HepG2 (cell line): ENCODE results near the gene CLTCL1. TPM values are rescaled to one million over a fixed set of nuclear protein-coding genes. Genes with fewer than 3 reads are reported as not detected.
A peak's percentile ranks its signal among the peaks of the same experiment; 100 is the strongest.

ENCODE experiments used
- ATAC-seq: fragments of 200-7000 bp; cut with Tn5 transposase; 3 replicates; pipeline ENCODE4 v1.9.1; 2020; ENCODE audit warnings: mild to moderate bottlenecking, moderate library complexity
- BruUV-seq: library from RNA; stranded (reverse); fragments of 400-500 nt; replicated peaks from 2 replicates; lab custom pipeline; 2021; lab: Mats Ljungman, UMichigan
- CTCF ChIA-PET: fragments of 300-600 bp; formaldehyde crosslinking; extraction: SDS; loops from one replicate; lab custom pipeline; 2021; ENCODE audit warnings: low total read pairs, inconsistent platforms, low intra/inter-chr PET ratio; lab: Yijun Ruan, JAX
- POLR2A ChIA-PET: fragments of 350-600 bp; sonication (Branson Sonifier 250); formaldehyde crosslinking; loops from one replicate; lab custom pipeline; 2020; ENCODE audit warnings: antibody characterized with exemption, inconsistent platforms; lab: Yijun Ruan, JAX
- DNase-seq: peaks from one replicate; pipeline ENCODE4 v3.0.0-alpha.2; 2015; ENCODE audit warnings: low spot score
- FAIRE-seq: peaks from 3 replicates; lab custom pipeline; 2011; peaks lifted over from hg19 to GRCh38; lab: Jason Lieb, UNC
- H2AFZ ChIP-seq: one replicate; pipeline ENCODE4 v1.6.1; 2011; ENCODE audit warnings: low read length, inconsistent platforms
- H3K27ac ChIP-seq: fragments of 300-600 bp; 3 replicates; pipeline ENCODE4 v1.8.0; 2011; ENCODE audit warnings: mixed run types, mild to moderate bottlenecking, mixed read lengths, low read length, inconsistent platforms; ENCODE audit not compliant: insufficient read depth; ENCODE audit errors: extremely low read length
- H3K27me3 ChIP-seq, 2 experiments: fragments of 200-600 bp in 1 of 2; 2 replicates in 1 of 2; 3 replicates in 1 of 2; pipeline versions ENCODE4 v1.6.0 to v1.8.0; 2011; ENCODE audit warnings: low read length in 2 of 2, mild to moderate bottlenecking in 2 of 2, moderate library complexity in 2 of 2, inconsistent platforms in 1 of 2; ENCODE audit not compliant: insufficient read depth in 2 of 2, control insufficient read depth in 1 of 2
- H3K36me3 ChIP-seq, 2 experiments: fragments of 200-600 bp in 1 of 2; replicated peaks in 1 of 2; 2 replicates in 1 of 2; 3 replicates in 1 of 2; pipeline versions ENCODE4 v1.5.1 to v1.8.0; 2011; ENCODE audit warnings: low read length in 2 of 2, inconsistent platforms in 1 of 2; ENCODE audit not compliant: insufficient read depth in 2 of 2, control insufficient read depth in 1 of 2
- H3K4me1 ChIP-seq: 2 replicates; pipeline ENCODE4 v1.5.1; 2012; ENCODE audit warnings: low read length, inconsistent platforms; ENCODE audit not compliant: insufficient read depth
- H3K4me2 ChIP-seq: 2 replicates; pipeline ENCODE4 v1.6.0; 2011; ENCODE audit warnings: low read depth, low read length, inconsistent platforms
- H3K4me3 ChIP-seq, 3 experiments: fragments of 200-600 bp in 1 of 3; sonication (generic), shearing (Covaris generic) in 1 of 3; replicated peaks in 1 of 3; 2 replicates each; pipeline ENCODE4 v1.5.1; 2011 to 2016; ENCODE audit warnings: low read length in 3 of 3, inconsistent platforms in 2 of 3, low read depth in 2 of 3, mild to moderate bottlenecking in 2 of 3, control low read depth in 1 of 3, mixed read lengths in 1 of 3; ENCODE audit not compliant: insufficient read depth in 1 of 3
- H3K79me2 ChIP-seq: one replicate; pipeline ENCODE4 v1.6.1; 2011; ENCODE audit warnings: low read length, inconsistent platforms; ENCODE audit not compliant: insufficient read depth
- H3K9ac ChIP-seq: 2 replicates; pipeline ENCODE4 v1.6.0; 2011; ENCODE audit warnings: mild to moderate bottlenecking, low read depth, low read length, inconsistent platforms; ENCODE audit not compliant: insufficient read depth
- H3K9me3 ChIP-seq: 2 replicates; pipeline ENCODE4 v1.5.1; 2012; ENCODE audit warnings: mild to moderate bottlenecking, low read length
- H4K20me1 ChIP-seq: 2 replicates; pipeline ENCODE4 v1.6.0; 2011; ENCODE audit warnings: inconsistent platforms, mild to moderate bottlenecking, low read length, moderate library complexity; ENCODE audit not compliant: insufficient read depth
- NPAS2 ChIP-seq: sonication (generic); formaldehyde crosslinking; IDR thresholded peaks from 2 replicates; pipeline ENCODE4 v1.8.0; 2022; ENCODE audit warnings: mild to moderate bottlenecking, missing genetic modification reagents, borderline replicate concordance
- NR2F6 ChIP-seq, 2 experiments: IDR thresholded peaks; 2 replicates each; pipeline ENCODE4 v1.6.1; 2016; ENCODE audit warnings: antibody characterized with exemption in 1 of 2, mild to moderate bottlenecking in 1 of 2
- PAF1 ChIP-seq: IDR thresholded peaks from 2 replicates; pipeline ENCODE4 v1.6.1; 2016; ENCODE audit warnings: missing genetic modification reagents, missing compliant biosample characterization
- SOX6 ChIP-seq, 2 experiments: fragments of 450-650 bp in 1 of 2; sonication (generic) in 1 of 2; formaldehyde crosslinking in 1 of 2; IDR thresholded peaks; 2 replicates each; pipeline versions ENCODE4 v1.4.0 to v1.6.1; 2017 to 2020; ENCODE audit warnings: antibody characterized with exemption in 1 of 2, mild to moderate bottlenecking in 1 of 2, missing genetic modification reagents in 1 of 2
- STAT5B ChIP-seq: sonication (generic); formaldehyde crosslinking; IDR thresholded peaks from 2 replicates; pipeline ENCODE4 v1.4.0; 2020; ENCODE audit warnings: missing genetic modification reagents
- ZFY ChIP-seq: sonication (generic); formaldehyde crosslinking; IDR thresholded peaks from 2 replicates; pipeline ENCODE4 v1.4.0; 2020; ENCODE audit warnings: missing genetic modification reagents
- ZNF484 ChIP-seq: sonication (generic); formaldehyde crosslinking; IDR thresholded peaks from 2 replicates; pipeline ENCODE4 v1.5.1; 2020; ENCODE audit warnings: mild to moderate bottlenecking, low read depth, missing genetic modification reagents, borderline replicate concordance
- ZNF547 ChIP-seq: sonication (generic); formaldehyde crosslinking; IDR thresholded peaks from 2 replicates; pipeline ENCODE4 v1.5.1; 2020; ENCODE audit warnings: mild to moderate bottlenecking, missing genetic modification reagents
- WGBS: methylation state at CpG from one replicate; pipeline ENCODE4 v1.1.6; 2017; ENCODE audit warnings: low lambda C conversion rate; 5-methylcytosine and 5-hydroxymethylcytosine counted together
- in situ Hi-C: cut with HindIII; loops from 2 replicates; pipeline ENCODE4 v1.10.0; 2017; ENCODE audit warnings: low pct_unique_long_range_greater_than_20kb; ENCODE audit not compliant: extremely low pct_ligation_motif_present
- intact Hi-C: fragments of 100-400 bp; cut with micrococcal nuclease; formaldehyde crosslinking; loops from one replicate; pipeline ENCODE4 v1.10.0; 2022; ENCODE audit not compliant: unreplicated experiment
- polyA plus RNA-seq, 8 experiments: library from polyadenylated mRNA; depleted of rRNA in 3 of 8; stranded (reverse) in 7 of 8; unstranded in 1 of 8; fragments of >200 nt; fragmentation: Illumina TruSeq in 4 of 8; extraction: Trizol in 4 of 8; gene quantifications; 2 replicates each; pipeline versions ENCODE4 v1.2.1 to v1.2.3, GENCODE V29; 2011 to 2016; ENCODE audit warnings: low read depth in 4 of 8, missing spikeins in 1 of 8, mixed read lengths in 1 of 8; ENCODE audit not compliant: insufficient read depth in 1 of 8
- total RNA-seq, 5 experiments: library from RNA; depleted of rRNA; stranded (reverse); fragments of >200 nt; fragmentation: Illumina TruSeq; extraction: Trizol; gene quantifications; 2 replicates each; pipeline ENCODE4 v1.2.3, GENCODE V29; 2016; ENCODE audit warnings: low read depth in 1 of 5
- TF ChIP-seq, protein P1 (sequence below): IDR thresholded peaks from 2 replicates; pipeline ENCODE4 v1.6.1; 2012; ENCODE audit warnings: inconsistent platforms
- TF ChIP-seq, protein P2 (sequence below): sonication (generic); formaldehyde crosslinking; IDR thresholded peaks from 2 replicates; pipeline ENCODE4 v1.4.0; 2020; ENCODE audit warnings: mild to moderate bottlenecking, missing genetic modification reagents
- TF ChIP-seq, protein P3 (sequence below): sonication (generic); formaldehyde crosslinking; IDR thresholded peaks from 2 replicates; pipeline ENCODE4 v1.5.1; 2020; ENCODE audit warnings: mild to moderate bottlenecking, moderate library complexity, missing genetic modification reagents

The CLTCL1 gene
- total and polyA plus RNA-seq, 2 of the 13 experiments (the other 11 are each of a cell fraction or from before 2014, with no cell fraction given): 8.1 to 10.9 TPM

- no peak overlapping the region for H3K9ac ChIP-seq
- peaks cover 17% of the 10 kb centered on the region for H3K4me1 ChIP-seq
- H2AFZ ChIP-seq: peak overlapping the region; percentile 17
- ATAC-seq (peak; percentile 54), DNase-seq (peak; percentile 25), FAIRE-seq (no peak)
- in situ Hi-C loops: no loop called here
- H3K27ac ChIP-seq: no peak overlapping the region
- H3K36me3 ChIP-seq: peaks cover 2 to 7% of the 10 kb centered on the region in 2 experiments; a peak in 3 of 5 replicates
- no peaks in the 10 kb centered on the region for H4K20me1 ChIP-seq
- ChIA-PET CTCF (no interaction called here), POLR2A (interaction anchor here (0.9 kb wide), 1 partner anchor 32 kb away, joined by 3 read pairs; the partner anchor contains the start of gene SLC25A1)
- H3K9me3 ChIP-seq: no peaks in the 10 kb centered on the region
- peak overlapping the region; percentile 55; the same call in 1 of the 2 replicates for H3K4me2 ChIP-seq
- WGBS: 29% methylated on average over 11 of the region's 11 CpGs
- H3K27me3 ChIP-seq: peaks cover 7 to 47% of the 10 kb centered on the region in 2 experiments; a peak in 4 of 5 replicates
- peaks cover 13% of the 10 kb centered on the region for H3K79me2 ChIP-seq
- TF ChIP-seq ZFY (CRISPR knock-in tag) (no peak), NR2F6 (IDR thresholded peaks at IDR 0.05) (no peak), NR2F6 (CRISPR knock-in tag; IDR thresholded peaks at IDR 0.05) (no peak), ZNF484 (CRISPR knock-in tag) (no peak)
- TF ChIP-seq, protein P1, sequence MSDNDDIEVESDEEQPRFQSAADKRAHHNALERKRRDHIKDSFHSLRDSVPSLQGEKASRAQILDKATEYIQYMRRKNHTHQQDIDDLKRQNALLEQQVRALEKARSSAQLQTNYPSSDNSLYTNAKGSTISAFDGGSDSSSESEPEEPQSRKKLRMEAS: peak; percentile 28; the same call in 1 of the 2 replicates
- intact Hi-C loops: no loop called here
- BruUV-seq: no TSS peak
- peak overlapping the region in 1 of 3 experiments; percentile 36; a peak in 1 of 6 replicates for H3K4me3 ChIP-seq
These were observed 145.1 kb downstream of the CLTCL1 start for GRCh38 chr22:19146215-19146968.

- H3K9ac ChIP-seq: peak overlapping the region; percentile 89
- H3K4me1 ChIP-seq: peaks cover 17% of the 10 kb centered on the region
- TSS peak; percentile 73 for BruUV-seq
- DNase-seq (no peak), FAIRE-seq (no peak), ATAC-seq (no peak)
- peaks cover 13% of the 10 kb centered on the region for H3K79me2 ChIP-seq
- peak overlapping the region; percentile 91 for H3K4me2 ChIP-seq
- intact Hi-C loops: loop anchor here (1.0 kb wide), 2 partner anchors 34 to 147 kb away; partner anchors contain the start of genes CLTCL1 and SLC25A1
- ChIA-PET POLR2A (interaction anchor here (1.0 to 2.5 kb wide), 7 partner anchors 17 to 336 kb away, joined by 3 to 22 read pairs (median 6); partner anchors contain the start of genes C22orf39, CDC45, DGCR2 and MRPL40), CTCF (interaction anchor here (1.5 kb wide), 1 partner anchor 486 kb away, joined by 6 read pairs; no protein-coding TSS in a partner anchor)
- peak overlapping the region; percentile 83 to 95 (median 90) for H3K4me3 ChIP-seq
- no peaks in the 10 kb centered on the region for H3K9me3 ChIP-seq
- peak overlapping the region; percentile 31 for H3K27ac ChIP-seq
- H2AFZ ChIP-seq: no peak overlapping the region
- H3K27me3 ChIP-seq: peaks cover 4 to 31% of the 10 kb centered on the region in 2 experiments; a peak in 3 of 5 replicates
- in situ Hi-C loops: no loop called here
- peaks cover 10 to 31% of the 10 kb centered on the region in 2 experiments; a peak in 4 of 5 replicates for H3K36me3 ChIP-seq
- H4K20me1 ChIP-seq: no peaks in the 10 kb centered on the region
- under 1% methylated on average over 17 of the region's 17 CpGs for WGBS
- TF ChIP-seq PAF1 (CRISPR knock-in tag): no peak
- no peak for TF ChIP-seq ZNF547
- TF ChIP-seq, protein P2, sequence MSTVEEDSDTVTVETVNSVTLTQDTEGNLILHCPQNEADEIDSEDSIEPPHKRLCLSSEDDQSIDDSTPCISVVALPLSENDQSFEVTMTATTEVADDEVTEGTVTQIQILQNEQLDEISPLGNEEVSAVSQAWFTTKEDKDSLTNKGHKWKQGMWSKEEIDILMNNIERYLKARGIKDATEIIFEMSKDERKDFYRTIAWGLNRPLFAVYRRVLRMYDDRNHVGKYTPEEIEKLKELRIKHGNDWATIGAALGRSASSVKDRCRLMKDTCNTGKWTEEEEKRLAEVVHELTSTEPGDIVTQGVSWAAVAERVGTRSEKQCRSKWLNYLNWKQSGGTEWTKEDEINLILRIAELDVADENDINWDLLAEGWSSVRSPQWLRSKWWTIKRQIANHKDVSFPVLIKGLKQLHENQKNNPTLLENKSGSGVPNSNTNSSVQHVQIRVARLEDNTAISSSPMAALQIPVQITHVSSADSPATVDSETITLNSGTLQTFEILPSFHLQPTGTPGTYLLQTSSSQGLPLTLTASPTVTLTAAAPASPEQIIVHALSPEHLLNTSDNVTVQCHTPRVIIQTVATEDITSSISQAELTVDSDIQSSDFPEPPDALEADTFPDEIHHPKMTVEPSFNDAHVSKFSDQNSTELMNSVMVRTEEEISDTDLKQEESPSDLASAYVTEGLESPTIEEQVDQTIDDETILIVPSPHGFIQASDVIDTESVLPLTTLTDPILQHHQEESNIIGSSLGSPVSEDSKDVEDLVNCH (CRISPR knock-in tag): no peak
- no peak for TF ChIP-seq STAT5B
- TF ChIP-seq NPAS2 (CRISPR knock-in tag): 0 out of 2 replicates have a peak, but pooled peaks have one; percentile 9
- TF ChIP-seq, protein P3, sequence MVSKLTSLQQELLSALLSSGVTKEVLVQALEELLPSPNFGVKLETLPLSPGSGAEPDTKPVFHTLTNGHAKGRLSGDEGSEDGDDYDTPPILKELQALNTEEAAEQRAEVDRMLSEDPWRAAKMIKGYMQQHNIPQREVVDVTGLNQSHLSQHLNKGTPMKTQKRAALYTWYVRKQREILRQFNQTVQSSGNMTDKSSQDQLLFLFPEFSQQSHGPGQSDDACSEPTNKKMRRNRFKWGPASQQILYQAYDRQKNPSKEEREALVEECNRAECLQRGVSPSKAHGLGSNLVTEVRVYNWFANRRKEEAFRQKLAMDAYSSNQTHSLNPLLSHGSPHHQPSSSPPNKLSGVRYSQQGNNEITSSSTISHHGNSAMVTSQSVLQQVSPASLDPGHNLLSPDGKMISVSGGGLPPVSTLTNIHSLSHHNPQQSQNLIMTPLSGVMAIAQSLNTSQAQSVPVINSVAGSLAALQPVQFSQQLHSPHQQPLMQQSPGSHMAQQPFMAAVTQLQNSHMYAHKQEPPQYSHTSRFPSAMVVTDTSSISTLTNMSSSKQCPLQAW (CRISPR knock-in tag): no peak
- no peak for TF ChIP-seq SOX6 (IDR thresholded peaks at IDR 0.05)
- TF ChIP-seq SOX6 (CRISPR knock-in tag; IDR thresholded peaks at IDR 0.05): no peak
These were observed 147.5 kb downstream of the CLTCL1 start for GRCh38 chr22:19143967-19144400.
